Peyer's patch (tissue), 4 donors: ENCODE measurements around the gene MMP3.

Experiments used
- CTCF ChIP-seq, 6 experiments: fragments of 450-650 bp in 4 of 6; fragments of 200-600 bp in 2 of 6; sonication (generic) in 1 of 6; IDR thresholded peaks; one replicate each; pipeline ENCODE4 v1.5.1; 2017 to 2019; ENCODE audit warnings: antibody characterized with exemption in 6 of 6, mild to moderate bottlenecking in 3 of 6, moderate library complexity in 1 of 6
- POLR2A ChIP-seq, 2 donors: fragments of 450-650 bp; IDR thresholded peaks; one replicate each; pipeline ENCODE4 v1.5.1; 2017; ENCODE audit warnings: antibody characterized with exemption in 2 of 2, mild to moderate bottlenecking in 2 of 2, moderate library complexity in 2 of 2

GRCh38 chr11:102886999-102887398 is 43.6 kb upstream of the MMP3 start:
- TF ChIP-seq CTCF (IDR thresholded peaks at IDR 0.05) = no peak
- TF ChIP-seq POLR2A (IDR thresholded peaks at IDR 0.05) = no peak
